Nephron (organoid): ENCODE data around the gene RAPGEF4.

Experiments
- H3K27ac Mint-ChIP-seq, 3 experiments: 2 replicates each; pipeline ENCODE4 v1.8.0; 2020; ENCODE audit warnings: mixed read lengths in 3 of 3, mild to moderate bottlenecking in 2 of 3, moderate library complexity in 1 of 3
- H3K27me3 Mint-ChIP-seq: 2 replicates; pipeline ENCODE4 v1.8.0; 2021; ENCODE audit warnings: low read depth, mild to moderate bottlenecking, moderate library complexity, mixed read lengths
- H3K36me3 Mint-ChIP-seq: 2 replicates; pipeline ENCODE4 v1.8.0; 2020; ENCODE audit warnings: low read depth, mixed read lengths
- H3K4me1 Mint-ChIP-seq: 2 replicates; pipeline ENCODE4 v1.8.0; 2020; ENCODE audit warnings: mixed read lengths
- H3K4me3 Mint-ChIP-seq, 3 experiments: 2 replicates each; pipeline ENCODE4 v1.8.0; 2020; ENCODE audit warnings: mild to moderate bottlenecking in 3 of 3, mixed read lengths in 3 of 3, moderate library complexity in 2 of 3
- H3K9me3 Mint-ChIP-seq: 2 replicates; pipeline ENCODE4 v1.8.0; 2020; ENCODE audit warnings: mixed read lengths
- CTCF ChIP-seq, 3 experiments: fragments of 200-600 bp; sonication (generic); IDR thresholded peaks; one replicate each; pipeline ENCODE4 v1.5.0; 2021; ENCODE audit warnings: antibody characterized with exemption in 3 of 3; ENCODE audit not compliant: unreplicated experiment in 3 of 3

Gene RAPGEF4

GRCh38 chr2:173062801-173063200, 327.2 kb downstream of the RAPGEF4 start:
- H3K36me3 Mint-ChIP-seq: no peaks in the 10 kb centered on the region

GRCh38 chr2:173064151-173064805, 328.6 kb downstream of the RAPGEF4 start:
- H3K9me3 Mint-ChIP-seq: no peaks in the 10 kb centered on the region
- peaks cover 4% of the 10 kb centered on the region for H3K27me3 Mint-ChIP-seq
- no peaks in the 10 kb centered on the region for H3K36me3 Mint-ChIP-seq
- H3K4me3 Mint-ChIP-seq: no peak overlapping the region
- no peak overlapping the region for H3K27ac Mint-ChIP-seq
- no peaks in the 10 kb centered on the region for H3K4me1 Mint-ChIP-seq
- no peak for TF ChIP-seq CTCF (IDR thresholded peaks at IDR 0.05; ENCODE audit: unreplicated experiment in 3 of 3)

More at GRCh38 chr2:173062801-173063200, 327.2 kb downstream of the RAPGEF4 start:
- H3K9me3 Mint-ChIP-seq: peaks cover 2% of the 10 kb centered on the region
- no peak overlapping the region for H3K27ac Mint-ChIP-seq
- no peaks in the 10 kb centered on the region for H3K4me1 Mint-ChIP-seq
- peaks cover 6% of the 10 kb centered on the region for H3K27me3 Mint-ChIP-seq
- no peak for TF ChIP-seq CTCF (IDR thresholded peaks at IDR 0.05; ENCODE audit: unreplicated experiment in 3 of 3)
- H3K4me3 Mint-ChIP-seq: no peak overlapping the region

GRCh38 chr2:173066887-173067676, 331.4 kb downstream of the RAPGEF4 start:
- Mint-ChIP-seq H3K4me1 (no peaks in the 10 kb centered on the region), H3K9me3 (no peaks in the 10 kb centered on the region), H3K4me3 (no peak overlapping the region), H3K36me3 (no peaks in the 10 kb centered on the region), H3K27ac (no peak overlapping the region), H3K27me3 (peaks cover 4% of the 10 kb centered on the region)
- no peak for TF ChIP-seq CTCF (IDR thresholded peaks at IDR 0.05; ENCODE audit: unreplicated experiment in 3 of 3)

GRCh38 chr2:173075056-173075780, 339.6 kb downstream of the RAPGEF4 start:
- Mint-ChIP-seq H3K27me3 (peaks cover 15% of the 10 kb centered on the region), H3K4me3 (peak overlapping the region; percentile 86 to 93 (median 92)), H3K9me3 (no peaks in the 10 kb centered on the region), H3K27ac (peak overlapping the region; percentile 87 to 95 (median 89)), H3K36me3 (peaks cover 2% of the 10 kb centered on the region), H3K4me1 (peaks cover 24% of the 10 kb centered on the region)
- no peak for TF ChIP-seq CTCF (IDR thresholded peaks at IDR 0.05; ENCODE audit: unreplicated experiment in 3 of 3)

- Mint-ChIP-seq H3K4me3 (peak within 1 kb of the TSS; percentile 90 to 93 (median 93)), H3K9me3 (no peaks in the 10 kb centered on the region), H3K4me1 (peaks cover 24% of the 10 kb centered on the region), H3K36me3 (peaks cover 3% of the 10 kb centered on the region), H3K27me3 (peaks cover 15% of the 10 kb centered on the region), H3K27ac (peak within 1 kb of the TSS; percentile 92 to 96 (median 95))
- TF ChIP-seq CTCF (IDR thresholded peaks at IDR 0.05; ENCODE audit: unreplicated experiment in 3 of 3): peak; percentile 32 to 46 (median 34)
Observed at GRCh38 chr2:173075781-173076580, 340.3 kb downstream of the RAPGEF4 start, which contains the start of gene MAP3K20. TSS of gene MAP3K20 (plus strand) at chr2:173075846. CDS start at chr2:173091032, 15,186 bp downstream.
